Endothelial cell of umbilical vein (primary cell): ENCODE data around the gene TSPAN18.

ENCODE experiments used
- CTCF ChIP-seq, 2 donors: IDR thresholded peaks; 1 replicate in 1 of 2; 2 replicates in 1 of 2; pipeline ENCODE4 v1.5.1; 2011; ENCODE audit warnings: low read length in 2 of 2, mild to moderate bottlenecking in 2 of 2, moderate library complexity in 2 of 2, control low read depth in 1 of 2, inconsistent platforms in 1 of 2, low read depth in 1 of 2; ENCODE audit not compliant: insufficient read depth in 1 of 2; ENCODE audit errors: extremely low read depth in 1 of 2
- EZH2 ChIP-seq: IDR thresholded peaks from 2 replicates; pipeline ENCODE4 v1.6.1; 2012; ENCODE audit warnings: borderline replicate concordance, low read depth, mild to moderate bottlenecking, moderate library complexity, low read length, inconsistent platforms; ENCODE audit not compliant: severe bottlenecking
- FOS ChIP-seq: IDR thresholded peaks from 2 replicates; pipeline ENCODE4 v1.6.1; 2011; ENCODE audit warnings: mild to moderate bottlenecking, low read length, moderate library complexity, borderline replicate concordance; ENCODE audit not compliant: insufficient read depth
- MAX ChIP-seq: IDR thresholded peaks from 2 replicates; pipeline ENCODE4 v1.6.1; 2011; ENCODE audit not compliant: insufficient read depth, insufficient read length
- MYC ChIP-seq: IDR thresholded peaks from one replicate; pipeline ENCODE4 v1.6.1; 2011; ENCODE audit warnings: mild to moderate bottlenecking, low read depth, low read length
- POLR2A ChIP-seq: IDR thresholded peaks from 2 replicates; pipeline ENCODE4 v1.6.1; 2012; ENCODE audit warnings: low read depth, mild to moderate bottlenecking, control low read depth, low read length
- POLR2AphosphoS5 ChIP-seq: IDR thresholded peaks from 2 replicates; pipeline ENCODE4 v1.6.1; 2012; ENCODE audit warnings: low read depth, mild to moderate bottlenecking, control low read depth, low read length, moderate library complexity; ENCODE audit not compliant: insufficient read depth

GRCh38 chr11:44854086-44854485 lies 127.3 kb downstream of the TSPAN18 start:
- TF ChIP-seq CTCF (IDR thresholded peaks at IDR 0.05; ENCODE audit: extremely low read depth in 1 of 2, insufficient read depth in 1 of 2, low read depth in 1 of 2, low read length in 2 of 2) (no peak), POLR2A (no peak), MAX (no peak), POLR2AphosphoS5 (no peak), FOS (no peak), EZH2 (no peak), MYC (no peak)
